ENCODE measurements around the gene QDPR.

GRCh38 chr4:17558941-17559708, 47.2 kb upstream of the QDPR start:
- TF ChIP-seq CTCF (IDR thresholded peaks at IDR 0.05) (no peak), SIN3A (IDR thresholded peaks at IDR 0.05; ENCODE audit: borderline replicate concordance, insufficient read depth, low read depth, low read length) (no peak), TCF7L2 (IDR thresholded peaks at IDR 0.05; ENCODE audit: low read depth, low read length) (no peak)

Measured in Panc1 (cell line).